Liver (tissue), 9 donors: ENCODE measurements around the gene PKHD1. TPM values are rescaled to one million over a fixed set of nuclear protein-coding genes. Genes with fewer than 3 reads are reported as not detected.

Experiments used
- DNase-seq: peaks from one replicate; pipeline ENCODE4 v3.0.0-alpha.2; 2017; ENCODE audit warnings: low spot score
- H3K27ac ChIP-seq, 2 donors: one replicate each; pipeline ENCODE4 v1.7.0; 2013; ENCODE audit warnings: inconsistent platforms in 2 of 2, low read length in 2 of 2, control low read depth in 1 of 2, low read depth in 1 of 2, mild to moderate bottlenecking in 1 of 2
- H3K27me3 ChIP-seq, 4 donors: one replicate each; pipeline versions ENCODE4 v1.6.1 to v1.7.0; 2013; ENCODE audit warnings: low read length in 3 of 4, inconsistent platforms in 1 of 4, mild to moderate bottlenecking in 1 of 4, moderate library complexity in 1 of 4; ENCODE audit not compliant: control insufficient read depth in 4 of 4, insufficient read depth in 4 of 4
- H3K36me3 ChIP-seq, 4 donors: one replicate each; pipeline versions ENCODE4 v1.6.1 to v1.7.0; 2013; ENCODE audit warnings: low read length in 3 of 4, mild to moderate bottlenecking in 3 of 4, low read depth in 1 of 4, moderate library complexity in 1 of 4; ENCODE audit not compliant: control insufficient read depth in 4 of 4, insufficient read depth in 3 of 4
- H3K4me1 ChIP-seq, 4 donors: one replicate each; pipeline versions ENCODE4 v1.6.1 to v1.7.0; 2013; ENCODE audit warnings: low read length in 3 of 4, mild to moderate bottlenecking in 3 of 4, moderate library complexity in 1 of 4; ENCODE audit not compliant: control insufficient read depth in 4 of 4, insufficient read depth in 4 of 4
- H3K4me3 ChIP-seq, 3 donors: one replicate each; pipeline versions ENCODE4 v1.6.1 to v1.7.0; 2013; ENCODE audit warnings: low read length in 3 of 3, control low read depth in 1 of 3, low read depth in 1 of 3, mild to moderate bottlenecking in 1 of 3
- H3K9ac ChIP-seq, 2 donors: one replicate each; pipeline ENCODE4 v1.7.0; 2013; ENCODE audit warnings: low read length in 2 of 2, mild to moderate bottlenecking in 2 of 2, moderate library complexity in 2 of 2, control low read depth in 1 of 2, low read depth in 1 of 2
- H3K9me3 ChIP-seq, 4 donors: one replicate each; pipeline versions ENCODE4 v1.6.1 to v1.7.0; 2013; ENCODE audit warnings: low read length in 3 of 4; ENCODE audit not compliant: control insufficient read depth in 4 of 4
- CTCF ChIP-seq: fragments of 150-350 bp; IDR thresholded peaks from 2 replicates; pipeline ENCODE4 v1.5.1; 2017; ENCODE audit warnings: improper control_type of control experiment, low read depth, low read length; ENCODE audit not compliant: missing input control
- FOXA1 ChIP-seq: IDR thresholded peaks from 2 replicates; pipeline ENCODE4 v1.6.1; 2016; ENCODE audit warnings: antibody characterized with exemption
- FOXA2 ChIP-seq: IDR thresholded peaks from 2 replicates; pipeline ENCODE4 v1.6.1; 2016; ENCODE audit warnings: antibody characterized with exemption
- GABPA ChIP-seq, 2 donors: IDR thresholded peaks in 1 of 2; conservative IDR thresholded peaks in 1 of 2; 2 replicates each; pipeline ENCODE4 v1.6.1; 2016; ENCODE audit warnings: antibody characterized with exemption in 2 of 2, mild to moderate bottlenecking in 1 of 2, moderate library complexity in 1 of 2
- HNF4A ChIP-seq, 2 donors: conservative IDR thresholded peaks; 2 replicates each; pipeline ENCODE4 v1.6.1; 2016; ENCODE audit warnings: antibody characterized with exemption in 2 of 2, mild to moderate bottlenecking in 2 of 2
- JUND ChIP-seq, 2 donors: IDR thresholded peaks; 2 replicates each; pipeline ENCODE4 v1.6.1; 2016; ENCODE audit warnings: antibody characterized with exemption in 2 of 2
- MAX ChIP-seq: IDR thresholded peaks from 2 replicates; pipeline ENCODE4 v1.6.1; 2016; ENCODE audit warnings: antibody characterized with exemption
- NR2F2 ChIP-seq: IDR thresholded peaks from 2 replicates; pipeline ENCODE4 v1.6.1; 2016; ENCODE audit warnings: antibody characterized with exemption
- RXRA ChIP-seq, 2 donors: IDR thresholded peaks; 2 replicates each; pipeline ENCODE4 v1.6.1; 2017 to 2018; ENCODE audit warnings: antibody characterized with exemption in 2 of 2, mild to moderate bottlenecking in 1 of 2
- SP1 ChIP-seq: IDR thresholded peaks from 2 replicates; pipeline ENCODE4 v1.6.1; 2018; ENCODE audit warnings: antibody characterized with exemption, mild to moderate bottlenecking
- TAF1 ChIP-seq: conservative IDR thresholded peaks from 2 replicates; pipeline ENCODE4 v1.6.1; 2016; ENCODE audit warnings: antibody characterized with exemption, mild to moderate bottlenecking
- YY1 ChIP-seq: IDR thresholded peaks from 2 replicates; pipeline ENCODE4 v1.6.1; 2016; ENCODE audit warnings: antibody characterized with exemption, mild to moderate bottlenecking
- ZBTB33 ChIP-seq: IDR thresholded peaks from 2 replicates; pipeline ENCODE4 v1.6.1; 2016; ENCODE audit warnings: antibody characterized with exemption
- WGBS: extraction: QIAGEN DNeasy Blood & Tissue Kit; methylation state at CpG from one replicate; pipeline ENCODE4 v1.1.7; 2013; 5-methylcytosine and 5-hydroxymethylcytosine counted together
- polyA plus RNA-seq, 2 donors: library from polyadenylated mRNA; stranded (reverse) in 1 of 2; unstranded in 1 of 2; fragments of 200-250 nt in 1 of 2; fragments of >200 nt in 1 of 2; fragmentation: Nextera tagmentation in 1 of 2; extraction: Ambion mirVana in 1 of 2; gene quantifications; one replicate each; pipeline versions ENCODE4 v1.2.1 to v1.2.3, GENCODE V29; 2013 to 2015
- total RNA-seq, 2 donors: library from RNA; depleted of rRNA; stranded (reverse); fragments of >200 nt; gene quantifications; one replicate each; pipeline ENCODE4 v1.2.3, GENCODE V29; 2014
- TF ChIP-seq, protein P1 (sequence below): IDR thresholded peaks from 2 replicates; pipeline ENCODE4 v1.6.1; 2016; ENCODE audit warnings: antibody characterized with exemption, mild to moderate bottlenecking
- TF ChIP-seq, protein P2 (sequence below): IDR thresholded peaks from 2 replicates; pipeline ENCODE4 v1.6.1; 2016; ENCODE audit warnings: antibody characterized with exemption
- donor health status: healthy.
- donor health status: healthy.
- donor health status: healthy.
- donor health status: healthy.
- donor health status: healthy.

The PKHD1 gene
- total and polyA plus RNA-seq, 4 donors, result 0.45 to 10.6 (median 3.2) TPM

DNA sequence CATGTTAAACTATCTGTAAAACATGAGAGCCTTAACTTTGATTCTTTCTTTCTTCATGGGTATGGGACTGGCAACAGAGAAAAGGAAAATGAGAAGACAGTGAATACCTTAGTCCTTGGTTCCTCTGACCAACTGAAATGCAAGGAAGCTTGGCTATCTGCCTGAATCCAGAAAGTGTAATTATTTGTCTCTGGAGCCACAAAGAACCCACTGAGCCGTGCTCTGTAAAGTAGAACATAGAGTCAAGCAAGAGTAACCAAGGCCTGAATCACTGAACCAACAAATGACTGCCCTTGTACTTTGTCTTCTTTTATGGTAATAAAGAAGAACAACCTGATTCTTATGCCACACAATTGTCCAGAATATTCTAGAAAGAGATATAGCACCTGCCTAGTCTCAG lies 27.6 kb downstream of the PKHD1 start:
- Histone ChIP-seq H3K9me3 (no peaks in the 10 kb centered on the region), H3K27me3 (no peaks in the 10 kb centered on the region), H3K4me1 (peaks cover 0 to 7% (median 0%) of the 10 kb centered on the region in 4 donors), H3K27ac (no peak overlapping the region), H3K36me3 (peaks cover 0 to 15% (median 7%) of the 10 kb centered on the region in 4 donors), H3K4me3 (no peak overlapping the region), H3K9ac (no peak overlapping the region)
- no peak for DNase-seq
- WGBS, result 48% methylated on average over 1 of the region's 1 CpG
- TF ChIP-seq MAX, result no peak

- Histone ChIP-seq H3K9me3 (no peaks in the 10 kb centered on the region), H3K4me3 (no peak overlapping the region), H3K27ac (no peak overlapping the region), H3K27me3 (no peaks in the 10 kb centered on the region), H3K9ac (no peak overlapping the region), H3K36me3 (peaks cover 0 to 20% (median 11%) of the 10 kb centered on the region in 4 donors), H3K4me1 (no peaks in the 10 kb centered on the region)
- no peak for DNase-seq
- TF ChIP-seq RXRA (IDR thresholded peaks at IDR 0.05) (no peak), ZBTB33 (no peak)
- 94% methylated on average over 7 of the region's 7 CpGs for WGBS
Observed at GRCh38 chr6:52055451-52055850, 32.0 kb downstream of the PKHD1 start.

- no peak overlapping the region for H3K9ac ChIP-seq
- no peaks in the 10 kb centered on the region for H3K4me1 ChIP-seq
- 88% methylated on average over 8 of the region's 8 CpGs for WGBS
- H3K4me3 ChIP-seq, result no peak overlapping the region
- TF ChIP-seq YY1 (no peak), JUND (IDR thresholded peaks at IDR 0.05) (no peak), GABPA (IDR thresholded peaks at IDR 0.05 in 1 of 2, conservative IDR thresholded peaks at IDR 0.05 in 1 of 2) (no peak), FOXA2 (no peak), MAX (no peak), TAF1 (no peak), SP1 (no peak), HNF4A (conservative IDR thresholded peaks at IDR 0.05) (no peak), ZBTB33 (no peak), CTCF (no peak), FOXA1 (no peak), NR2F2 (no peak)
- TF ChIP-seq, protein P1, sequence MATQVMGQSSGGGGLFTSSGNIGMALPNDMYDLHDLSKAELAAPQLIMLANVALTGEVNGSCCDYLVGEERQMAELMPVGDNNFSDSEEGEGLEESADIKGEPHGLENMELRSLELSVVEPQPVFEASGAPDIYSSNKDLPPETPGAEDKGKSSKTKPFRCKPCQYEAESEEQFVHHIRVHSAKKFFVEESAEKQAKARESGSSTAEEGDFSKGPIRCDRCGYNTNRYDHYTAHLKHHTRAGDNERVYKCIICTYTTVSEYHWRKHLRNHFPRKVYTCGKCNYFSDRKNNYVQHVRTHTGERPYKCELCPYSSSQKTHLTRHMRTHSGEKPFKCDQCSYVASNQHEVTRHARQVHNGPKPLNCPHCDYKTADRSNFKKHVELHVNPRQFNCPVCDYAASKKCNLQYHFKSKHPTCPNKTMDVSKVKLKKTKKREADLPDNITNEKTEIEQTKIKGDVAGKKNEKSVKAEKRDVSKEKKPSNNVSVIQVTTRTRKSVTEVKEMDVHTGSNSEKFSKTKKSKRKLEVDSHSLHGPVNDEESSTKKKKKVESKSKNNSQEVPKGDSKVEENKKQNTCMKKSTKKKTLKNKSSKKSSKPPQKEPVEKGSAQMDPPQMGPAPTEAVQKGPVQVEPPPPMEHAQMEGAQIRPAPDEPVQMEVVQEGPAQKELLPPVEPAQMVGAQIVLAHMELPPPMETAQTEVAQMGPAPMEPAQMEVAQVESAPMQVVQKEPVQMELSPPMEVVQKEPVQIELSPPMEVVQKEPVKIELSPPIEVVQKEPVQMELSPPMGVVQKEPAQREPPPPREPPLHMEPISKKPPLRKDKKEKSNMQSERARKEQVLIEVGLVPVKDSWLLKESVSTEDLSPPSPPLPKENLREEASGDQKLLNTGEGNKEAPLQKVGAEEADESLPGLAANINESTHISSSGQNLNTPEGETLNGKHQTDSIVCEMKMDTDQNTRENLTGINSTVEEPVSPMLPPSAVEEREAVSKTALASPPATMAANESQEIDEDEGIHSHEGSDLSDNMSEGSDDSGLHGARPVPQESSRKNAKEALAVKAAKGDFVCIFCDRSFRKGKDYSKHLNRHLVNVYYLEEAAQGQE, result no peak
- TF ChIP-seq, protein P2, sequence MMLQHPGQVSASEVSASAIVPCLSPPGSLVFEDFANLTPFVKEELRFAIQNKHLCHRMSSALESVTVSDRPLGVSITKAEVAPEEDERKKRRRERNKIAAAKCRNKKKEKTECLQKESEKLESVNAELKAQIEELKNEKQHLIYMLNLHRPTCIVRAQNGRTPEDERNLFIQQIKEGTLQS, result no peak
- peaks cover 0 to 21% (median 12%) of the 10 kb centered on the region in 4 donors for H3K36me3 ChIP-seq
- DNase-seq, result no peak
- no peak overlapping the region for H3K27ac ChIP-seq
- no peaks in the 10 kb centered on the region for H3K27me3 ChIP-seq
- no peaks in the 10 kb centered on the region for H3K9me3 ChIP-seq
Observed at GRCh38 chr6:52053038-52053695, 34.2 kb downstream of the PKHD1 start.
